ENCODE measurements around the gene MET.
"Not testable (repeated sequence)": the region's sequence is repeated elsewhere in the genome, so short reads cannot be mapped to it uniquely, and the experiment has no call there.

Gene MET

GRCh38 chr7:116698930-116699721, 27.1 kb downstream of the MET start:
- DNase-seq: no peak

- DNase-seq: no peak
Measured at GRCh38 chr7:116699722-116700120, 27.7 kb downstream of the MET start.

GRCh38 chr7:116702046-116702785, 30.2 kb downstream of the MET start:
- no peak for DNase-seq

GRCh38 chr7:116704650-116705228, 32.7 kb downstream of the MET start:
- no peak for DNase-seq

GRCh38 chr7:116705419-116705818, 33.4 kb downstream of the MET start:
- no peak for DNase-seq

GRCh38 chr7:116706668-116707126, 34.7 kb downstream of the MET start:
- no peak for DNase-seq

GRCh38 chr7:116707289-116707688, 35.3 kb downstream of the MET start:
- no peak for DNase-seq

- no peak for DNase-seq
Measured at GRCh38 chr7:116708248-116708647, 36.3 kb downstream of the MET start.

- DNase-seq: no peak
Measured at GRCh38 chr7:116708861-116709260, 36.9 kb downstream of the MET start.

- DNase-seq: no peak
Measured at GRCh38 chr7:116709336-116709735, 37.3 kb downstream of the MET start.

- no peak for DNase-seq
Measured at GRCh38 chr7:116710764-116711452, 38.9 kb downstream of the MET start.

- no peak for DNase-seq
Measured at GRCh38 chr7:116711790-116712189, 39.8 kb downstream of the MET start.

GRCh38 chr7:116713500-116713899, 41.5 kb downstream of the MET start:
- DNase-seq: no peak

- no peak for DNase-seq
Measured at GRCh38 chr7:116713918-116714317, 41.9 kb downstream of the MET start.

- no peak for DNase-seq
Measured at GRCh38 chr7:116715077-116715476, 43.1 kb downstream of the MET start.

GRCh38 chr7:116717137-116717536, 45.1 kb downstream of the MET start:
- DNase-seq: no peak

- not testable (repeated sequence) for DNase-seq
Measured at GRCh38 chr7:116723959-116724529, 52.0 kb downstream of the MET start.

GRCh38 chr7:116724560-116725231, 52.7 kb downstream of the MET start:
- DNase-seq: no peak

- no peak for DNase-seq
Measured at GRCh38 chr7:116726149-116726548, 54.2 kb downstream of the MET start.

- no peak for DNase-seq
Measured at GRCh38 chr7:116726713-116727431, 54.9 kb downstream of the MET start.

- DNase-seq: no peak
Measured at GRCh38 chr7:116727432-116728009, 55.5 kb downstream of the MET start.

Data from T-helper 9 cell (primary cell).